NCI-H2171 treated with DMSO at 0.1 percent for 48 hours (cell line): Measurements from ENCODE around the gene ASCL3.
"Not testable (repeated sequence)": the region's sequence is repeated elsewhere in the genome, so short reads cannot be mapped to it uniquely, and the experiment has no call there.

Experiments
- DNase-seq: peaks from one replicate; lab custom pipeline; 2025; lab: John Stamatoyannopoulos, UW

ASCL3 gene

DNA sequence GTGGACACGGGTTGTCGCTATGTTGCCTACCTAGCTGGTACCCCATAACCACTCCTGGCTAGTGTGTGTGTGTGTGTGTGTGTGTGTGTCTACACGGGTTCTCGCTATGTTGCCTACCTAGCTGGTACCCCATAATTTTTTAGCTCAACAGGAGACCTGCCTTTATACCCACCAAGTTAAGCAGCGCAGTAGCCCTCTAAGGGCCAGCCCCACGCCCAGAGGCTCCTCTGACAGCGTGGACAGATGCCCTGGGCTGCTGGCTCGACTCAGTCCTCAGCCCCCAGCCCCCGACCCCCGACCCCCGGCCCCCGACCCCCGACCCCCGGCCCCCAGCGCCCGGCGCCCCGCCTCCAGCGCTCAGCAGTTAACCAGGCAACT, 32.2 kb downstream of the ASCL3 start:
- DNase-seq: no peak

DNA sequence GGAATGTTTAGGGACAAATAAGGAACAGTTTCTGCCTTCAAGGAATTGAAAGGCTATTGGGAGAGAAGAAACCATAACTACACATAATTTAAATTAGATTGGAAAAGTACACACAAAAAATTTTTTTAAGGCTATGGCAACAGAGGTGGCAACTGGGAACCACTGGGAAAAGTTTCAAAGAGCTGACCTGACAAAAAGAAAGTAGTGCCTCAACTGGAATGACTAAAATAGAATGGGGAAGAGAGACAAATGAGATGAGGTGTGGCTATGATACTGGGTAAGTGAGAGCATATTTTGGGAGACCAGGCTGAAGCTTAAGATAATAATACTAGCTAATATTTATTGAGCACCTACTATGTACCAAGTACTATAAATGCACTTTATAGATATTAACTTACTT, 34.7 kb downstream of the ASCL3 start:
- no peak for DNase-seq

DNA sequence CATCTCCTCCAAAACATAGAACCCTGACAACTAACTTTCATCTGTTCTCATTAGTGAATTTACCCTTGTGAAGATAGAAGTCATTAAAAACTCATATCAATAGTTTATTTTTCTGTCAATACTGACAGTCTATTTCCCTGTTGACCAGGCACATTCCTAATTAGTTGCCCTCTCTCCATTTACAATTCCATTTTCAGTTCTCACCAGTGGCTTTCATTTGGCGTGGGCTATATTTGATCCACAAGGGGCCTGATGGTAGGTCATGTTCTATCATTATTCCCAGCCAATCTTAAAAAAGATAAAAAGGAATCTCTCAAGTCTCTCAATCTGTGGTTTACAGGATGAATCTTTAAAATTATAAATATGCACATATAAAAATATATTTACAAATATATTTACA, 35.7 kb downstream of the ASCL3 start:
- DNase-seq: no peak

DNA sequence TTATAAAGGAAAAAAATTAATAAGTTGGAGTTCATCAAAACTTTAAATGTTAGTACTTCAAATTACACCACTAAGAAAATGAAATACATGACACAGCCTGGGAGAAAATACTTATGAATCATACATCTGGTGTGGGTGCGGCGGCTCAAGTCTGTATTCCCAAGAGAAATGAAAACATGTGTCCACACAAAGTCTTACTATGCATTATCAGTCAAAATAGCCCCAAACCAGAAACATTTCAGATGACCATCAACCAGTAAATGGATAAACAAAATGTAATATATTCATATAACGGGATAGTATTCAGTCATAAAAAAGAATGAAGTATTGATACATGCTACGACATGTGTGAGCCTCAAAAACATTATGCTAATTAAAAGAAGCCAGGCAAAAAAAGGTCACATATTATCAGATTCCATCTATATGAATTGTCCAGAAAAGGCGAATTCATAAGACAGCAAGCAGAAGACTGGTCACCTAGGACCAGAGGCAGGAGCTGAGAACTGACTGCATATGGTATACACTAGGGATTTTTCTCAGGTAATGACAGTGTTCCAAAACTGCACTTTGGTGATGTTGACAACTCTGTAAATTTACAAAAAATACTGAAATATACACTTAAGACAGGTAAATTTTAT, 37.2 kb downstream of the ASCL3 start:
- DNase-seq: no peak

DNA sequence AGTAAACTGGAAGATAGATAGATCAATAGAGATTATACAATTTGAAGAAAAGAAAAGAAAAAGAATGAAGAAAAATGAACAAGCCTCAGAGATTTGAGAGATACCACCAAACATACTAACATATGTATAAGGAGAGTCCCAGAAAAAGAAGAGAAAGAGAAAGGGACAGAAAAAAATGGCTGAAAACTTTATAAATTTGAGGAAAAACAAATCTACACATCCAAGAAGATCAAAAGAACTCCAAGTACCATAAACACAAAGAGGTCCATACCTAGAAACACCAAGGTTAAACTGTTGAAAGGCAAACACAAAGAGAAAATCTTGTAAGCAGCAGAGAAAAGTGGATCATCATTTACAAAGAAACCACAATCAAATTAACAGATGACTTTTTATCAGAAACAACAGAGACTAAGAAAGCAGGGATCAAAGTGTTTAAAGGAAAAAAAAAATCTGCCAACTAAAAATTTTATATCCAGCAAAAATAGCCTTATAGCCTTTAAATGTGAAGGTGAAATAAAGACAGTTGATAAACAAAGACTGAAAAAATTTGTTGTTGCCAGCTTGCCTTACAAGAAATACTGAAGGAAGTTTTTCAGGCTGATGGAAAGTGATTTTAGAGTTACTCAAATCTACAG, 43.6 kb downstream of the ASCL3 start:
- no peak for DNase-seq

DNA sequence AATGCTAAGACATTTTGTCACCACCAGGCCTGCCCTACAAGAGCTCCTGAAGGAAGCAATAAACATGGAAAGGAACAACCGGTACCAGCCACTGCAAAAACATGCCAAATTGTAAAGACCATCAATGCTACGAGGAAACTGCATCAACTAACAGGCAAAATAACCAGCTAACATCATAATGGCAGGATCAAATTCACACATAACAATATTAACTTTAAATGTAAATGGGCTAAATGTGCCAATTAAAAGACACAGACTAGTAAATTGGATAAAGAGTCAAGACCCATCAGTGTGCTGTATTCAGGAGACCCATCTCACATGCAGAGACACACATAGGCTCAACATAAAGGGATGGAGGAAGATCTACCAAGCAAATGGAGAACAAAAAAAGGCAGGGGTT, 51.6 kb downstream of the ASCL3 start:
- not testable (repeated sequence) for DNase-seq
